Gastroesophageal sphincter (tissue), 3 donors: ENCODE results near the gene ZMYND10.

Experiments used
- CTCF ChIP-seq, 4 experiments: fragments of 200-600 bp in 2 of 4; fragments of 450-650 bp in 2 of 4; sonication (generic) in 1 of 4; IDR thresholded peaks; one replicate each; pipeline ENCODE4 v1.5.1; 2017 to 2019; ENCODE audit warnings: antibody characterized with exemption in 4 of 4, mild to moderate bottlenecking in 2 of 4, moderate library complexity in 2 of 4
- POLR2A ChIP-seq, 2 donors: fragments of 450-650 bp; IDR thresholded peaks; one replicate each; pipeline ENCODE4 v1.6.1; 2017; ENCODE audit warnings: antibody characterized with exemption in 2 of 2, mild to moderate bottlenecking in 2 of 2, moderate library complexity in 1 of 2
- POLR2AphosphoS5 ChIP-seq: sonication (generic); formaldehyde crosslinking; IDR thresholded peaks from one replicate; pipeline ENCODE4 v1.6.1; 2017; ENCODE audit warnings: antibody characterized with exemption

GRCh38 chr3:50365842-50366220 is 20.3 kb upstream of the ZMYND10 start:
- TF ChIP-seq CTCF (IDR thresholded peaks at IDR 0.05): no peak
- TF ChIP-seq POLR2AphosphoS5: no peak
- no peak for TF ChIP-seq POLR2A (IDR thresholded peaks at IDR 0.05)
